Activated naive CD4-positive, alpha-beta T cell treated with anti-CD3 and anti-CD28 coated beads, Interleukin-2, amount 50 U/mL, for 24 hours (primary cell): ENCODE measurements around the gene AMIGO2.

Experiments used
- H3K27ac Mint-ChIP-seq: one replicate; pipeline ENCODE4 v1.8.0; 2021; ENCODE audit warnings: mild to moderate bottlenecking, mixed read lengths
- H3K27me3 Mint-ChIP-seq: one replicate; pipeline ENCODE4 v1.8.0; 2021; ENCODE audit warnings: mixed read lengths
- H3K36me3 Mint-ChIP-seq: one replicate; pipeline ENCODE4 v1.8.0; 2021; ENCODE audit warnings: mixed read lengths
- H3K4me1 Mint-ChIP-seq: one replicate; pipeline ENCODE4 v1.8.0; 2021; ENCODE audit warnings: mixed read lengths
- H3K4me3 Mint-ChIP-seq: one replicate; pipeline ENCODE4 v1.8.0; 2021; ENCODE audit warnings: mild to moderate bottlenecking, mixed read lengths
- H3K9me3 Mint-ChIP-seq: one replicate; pipeline ENCODE4 v1.8.0; 2021; ENCODE audit warnings: mixed read lengths

The AMIGO2 gene

GRCh38 chr12:47082796-47083621 lies 3.2 kb upstream of the AMIGO2 start:
- no peaks in the 10 kb centered on the region for H3K27me3 Mint-ChIP-seq
- H3K27ac Mint-ChIP-seq: peak overlapping the region; percentile 25
- no peaks in the 10 kb centered on the region for H3K9me3 Mint-ChIP-seq
- H3K36me3 Mint-ChIP-seq: peaks cover 13% of the 10 kb centered on the region
- H3K4me1 Mint-ChIP-seq: peaks cover 77% of the 10 kb centered on the region
- peak overlapping the region; percentile 96 for H3K4me3 Mint-ChIP-seq

GRCh38 chr12:47082283-47082682 lies 2.5 kb upstream of the AMIGO2 start:
- Mint-ChIP-seq H3K4me1 (peaks cover 83% of the 10 kb centered on the region), H3K27me3 (no peaks in the 10 kb centered on the region), H3K27ac (peak overlapping the region; percentile 69), H3K9me3 (no peaks in the 10 kb centered on the region), H3K4me3 (peak overlapping the region; percentile 96), H3K36me3 (peaks cover 17% of the 10 kb centered on the region)

- H3K4me3 Mint-ChIP-seq: peak overlapping the region; percentile 96
- no peaks in the 10 kb centered on the region for H3K9me3 Mint-ChIP-seq
- H3K36me3 Mint-ChIP-seq: peaks cover 17% of the 10 kb centered on the region
- no peaks in the 10 kb centered on the region for H3K27me3 Mint-ChIP-seq
- peaks cover 85% of the 10 kb centered on the region for H3K4me1 Mint-ChIP-seq
- peak overlapping the region; percentile 99 for H3K27ac Mint-ChIP-seq
Measured at GRCh38 chr12:47080725-47081502, 1.2 kb upstream of the AMIGO2 start.

GRCh38 chr12:47079981-47080724 lies 394 bp upstream of the AMIGO2 start:
- no peaks in the 10 kb centered on the region for H3K27me3 Mint-ChIP-seq
- H3K9me3 Mint-ChIP-seq: no peaks in the 10 kb centered on the region
- peak overlapping the region; percentile 99 for H3K27ac Mint-ChIP-seq
- H3K4me1 Mint-ChIP-seq: peaks cover 84% of the 10 kb centered on the region
- H3K4me3 Mint-ChIP-seq: peak overlapping the region; percentile 96
- peaks cover 17% of the 10 kb centered on the region for H3K36me3 Mint-ChIP-seq

GRCh38 chr12:47078733-47079467 lies 859 bp downstream of the AMIGO2 start:
- Mint-ChIP-seq H3K27me3 (no peaks in the 10 kb centered on the region), H3K9me3 (no peaks in the 10 kb centered on the region), H3K27ac (peak overlapping the region; percentile 98), H3K36me3 (peaks cover 19% of the 10 kb centered on the region), H3K4me3 (peak overlapping the region; percentile 100), H3K4me1 (peaks cover 71% of the 10 kb centered on the region)

- no peaks in the 10 kb centered on the region for H3K27me3 Mint-ChIP-seq
- peak overlapping the region; percentile 100 for H3K4me3 Mint-ChIP-seq
- peaks cover 19% of the 10 kb centered on the region for H3K36me3 Mint-ChIP-seq
- H3K4me1 Mint-ChIP-seq: peaks cover 62% of the 10 kb centered on the region
- H3K27ac Mint-ChIP-seq: peak overlapping the region; percentile 59
- H3K9me3 Mint-ChIP-seq: no peaks in the 10 kb centered on the region
Measured at GRCh38 chr12:47078086-47078395, 1.7 kb downstream of the AMIGO2 start.

GRCh38 chr12:47077206-47078085 lies 2.3 kb downstream of the AMIGO2 start:
- H3K4me1 Mint-ChIP-seq: peaks cover 56% of the 10 kb centered on the region
- H3K27me3 Mint-ChIP-seq: no peaks in the 10 kb centered on the region
- H3K36me3 Mint-ChIP-seq: peaks cover 19% of the 10 kb centered on the region
- peak overlapping the region; percentile 59 for H3K27ac Mint-ChIP-seq
- no peaks in the 10 kb centered on the region for H3K9me3 Mint-ChIP-seq
- H3K4me3 Mint-ChIP-seq: peak overlapping the region; percentile 100

- H3K4me3 Mint-ChIP-seq: peak overlapping the region; percentile 100
- no peaks in the 10 kb centered on the region for H3K27me3 Mint-ChIP-seq
- peaks cover 45% of the 10 kb centered on the region for H3K4me1 Mint-ChIP-seq
- no peak overlapping the region for H3K27ac Mint-ChIP-seq
- peaks cover 12% of the 10 kb centered on the region for H3K36me3 Mint-ChIP-seq
- no peaks in the 10 kb centered on the region for H3K9me3 Mint-ChIP-seq
Measured at GRCh38 chr12:47075192-47076084, 4.3 kb downstream of the AMIGO2 start.

- Mint-ChIP-seq H3K4me3 (no peak overlapping the region), H3K9me3 (no peaks in the 10 kb centered on the region), H3K4me1 (peaks cover 45% of the 10 kb centered on the region)
Measured at GRCh38 chr12:47074757-47075156, 5.0 kb downstream of the AMIGO2 start.

GRCh38 chr12:47073951-47074350 lies 5.8 kb downstream of the AMIGO2 start:
- Mint-ChIP-seq H3K36me3 (peaks cover 6% of the 10 kb centered on the region), H3K27ac (no peak overlapping the region), H3K9me3 (no peaks in the 10 kb centered on the region), H3K4me1 (peaks cover 41% of the 10 kb centered on the region), H3K4me3 (no peak overlapping the region), H3K27me3 (no peaks in the 10 kb centered on the region)

More at GRCh38 chr12:47074757-47075156, 5.0 kb downstream of the AMIGO2 start:
- H3K27ac Mint-ChIP-seq: no peak overlapping the region
- peaks cover 11% of the 10 kb centered on the region for H3K36me3 Mint-ChIP-seq
- no peaks in the 10 kb centered on the region for H3K27me3 Mint-ChIP-seq

- H3K9me3 Mint-ChIP-seq: no peaks in the 10 kb centered on the region
- peaks cover 2% of the 10 kb centered on the region for H3K36me3 Mint-ChIP-seq
Measured at GRCh38 chr12:47071241-47071852, 8.4 kb downstream of the AMIGO2 start.

GRCh38 chr12:47070310-47070709 lies 9.4 kb downstream of the AMIGO2 start:
- H3K27me3 Mint-ChIP-seq: no peaks in the 10 kb centered on the region
- H3K9me3 Mint-ChIP-seq: no peaks in the 10 kb centered on the region
- H3K36me3 Mint-ChIP-seq: peaks cover 2% of the 10 kb centered on the region
- H3K27ac Mint-ChIP-seq: no peak overlapping the region
- peaks cover 7% of the 10 kb centered on the region for H3K4me1 Mint-ChIP-seq
- no peak overlapping the region for H3K4me3 Mint-ChIP-seq

More at GRCh38 chr12:47071241-47071852, 8.4 kb downstream of the AMIGO2 start:
- H3K27ac Mint-ChIP-seq: no peak overlapping the region
- no peak overlapping the region for H3K4me3 Mint-ChIP-seq
- H3K4me1 Mint-ChIP-seq: peaks cover 18% of the 10 kb centered on the region
- H3K27me3 Mint-ChIP-seq: no peaks in the 10 kb centered on the region

GRCh38 chr12:47068539-47068938 lies 11.2 kb downstream of the AMIGO2 start:
- Mint-ChIP-seq H3K27me3 (no peaks in the 10 kb centered on the region), H3K27ac (peak overlapping the region; percentile 5), H3K9me3 (no peaks in the 10 kb centered on the region), H3K36me3 (no peaks in the 10 kb centered on the region), H3K4me1 (peaks cover 7% of the 10 kb centered on the region), H3K4me3 (no peak overlapping the region)
